Measurements from ENCODE around the gene DYSF.

DNA sequence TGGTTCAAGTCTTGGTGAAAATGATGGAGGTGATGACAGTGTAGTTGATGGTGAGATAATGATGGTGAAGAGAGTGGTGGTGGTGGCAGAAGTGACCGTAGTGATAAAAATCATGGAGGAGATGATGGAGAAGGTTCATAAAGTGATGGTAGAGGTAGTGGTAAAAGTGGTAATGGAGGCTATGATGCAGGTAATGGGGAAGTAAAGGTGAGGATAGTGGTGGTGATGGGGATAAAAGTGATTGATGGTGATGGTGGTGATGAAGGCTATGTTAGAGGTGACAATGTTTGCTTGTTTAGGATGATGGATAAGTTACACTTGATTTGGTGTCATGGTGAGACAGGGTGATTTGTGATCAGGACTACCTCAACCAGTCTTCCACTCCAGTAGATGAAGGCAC is 268.9 kb downstream of the DYSF start:
- TF ChIP-seq, protein P1, sequence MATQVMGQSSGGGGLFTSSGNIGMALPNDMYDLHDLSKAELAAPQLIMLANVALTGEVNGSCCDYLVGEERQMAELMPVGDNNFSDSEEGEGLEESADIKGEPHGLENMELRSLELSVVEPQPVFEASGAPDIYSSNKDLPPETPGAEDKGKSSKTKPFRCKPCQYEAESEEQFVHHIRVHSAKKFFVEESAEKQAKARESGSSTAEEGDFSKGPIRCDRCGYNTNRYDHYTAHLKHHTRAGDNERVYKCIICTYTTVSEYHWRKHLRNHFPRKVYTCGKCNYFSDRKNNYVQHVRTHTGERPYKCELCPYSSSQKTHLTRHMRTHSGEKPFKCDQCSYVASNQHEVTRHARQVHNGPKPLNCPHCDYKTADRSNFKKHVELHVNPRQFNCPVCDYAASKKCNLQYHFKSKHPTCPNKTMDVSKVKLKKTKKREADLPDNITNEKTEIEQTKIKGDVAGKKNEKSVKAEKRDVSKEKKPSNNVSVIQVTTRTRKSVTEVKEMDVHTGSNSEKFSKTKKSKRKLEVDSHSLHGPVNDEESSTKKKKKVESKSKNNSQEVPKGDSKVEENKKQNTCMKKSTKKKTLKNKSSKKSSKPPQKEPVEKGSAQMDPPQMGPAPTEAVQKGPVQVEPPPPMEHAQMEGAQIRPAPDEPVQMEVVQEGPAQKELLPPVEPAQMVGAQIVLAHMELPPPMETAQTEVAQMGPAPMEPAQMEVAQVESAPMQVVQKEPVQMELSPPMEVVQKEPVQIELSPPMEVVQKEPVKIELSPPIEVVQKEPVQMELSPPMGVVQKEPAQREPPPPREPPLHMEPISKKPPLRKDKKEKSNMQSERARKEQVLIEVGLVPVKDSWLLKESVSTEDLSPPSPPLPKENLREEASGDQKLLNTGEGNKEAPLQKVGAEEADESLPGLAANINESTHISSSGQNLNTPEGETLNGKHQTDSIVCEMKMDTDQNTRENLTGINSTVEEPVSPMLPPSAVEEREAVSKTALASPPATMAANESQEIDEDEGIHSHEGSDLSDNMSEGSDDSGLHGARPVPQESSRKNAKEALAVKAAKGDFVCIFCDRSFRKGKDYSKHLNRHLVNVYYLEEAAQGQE (IDR thresholded peaks at IDR 0.05; ENCODE audit: insufficient read depth in 1 of 2, low read depth in 2 of 2, low read length in 2 of 2), result no peak
- TF ChIP-seq POLR2AphosphoS5 (IDR thresholded peaks at IDR 0.05; ENCODE audit: low read depth, low read length), result no peak
- TF ChIP-seq SIN3A (IDR thresholded peaks at IDR 0.05; ENCODE audit: borderline replicate concordance, insufficient read depth, low read length), result no peak
- no peak for TF ChIP-seq TAF1 (IDR thresholded peaks at IDR 0.05; ENCODE audit: borderline replicate concordance, insufficient read depth, low read length)
- TF ChIP-seq FOXP2 (optimal IDR thresholded peaks at IDR 0.05; ENCODE audit: borderline replicate concordance, extremely low read depth, extremely low read length, insufficient read depth), result no peak

Measured in PFSK-1 (cell line).